Suprapubic skin (tissue), 4 donors: ENCODE results near the gene MS4A3.

Experiments
- CTCF ChIP-seq, 2 donors: fragments of 200-600 bp in 1 of 2; fragments of 450-650 bp in 1 of 2; sonication (generic) in 1 of 2; IDR thresholded peaks; one replicate each; pipeline ENCODE4 v1.5.1; 2016 to 2019; ENCODE audit warnings: antibody characterized with exemption in 2 of 2, mild to moderate bottlenecking in 1 of 2, moderate library complexity in 1 of 2
- EP300 ChIP-seq: sonication (generic); formaldehyde crosslinking; IDR thresholded peaks from one replicate; pipeline ENCODE4 v1.6.1; 2017; ENCODE audit warnings: antibody characterized with exemption
- POLR2A ChIP-seq, 2 donors: fragments of 450-650 bp; IDR thresholded peaks; one replicate each; pipeline ENCODE4 v1.6.1; 2017; ENCODE audit warnings: antibody characterized with exemption in 2 of 2, mild to moderate bottlenecking in 2 of 2, moderate library complexity in 2 of 2
- POLR2AphosphoS5 ChIP-seq, 3 donors: sonication (generic); formaldehyde crosslinking; IDR thresholded peaks; one replicate each; pipeline ENCODE4 v1.6.1; 2017; ENCODE audit warnings: antibody characterized with exemption in 3 of 3

GRCh38 chr11:60077981-60078380, 21.5 kb downstream of the MS4A3 start:
- TF ChIP-seq CTCF (IDR thresholded peaks at IDR 0.05) (no peak), POLR2AphosphoS5 (IDR thresholded peaks at IDR 0.05) (no peak), POLR2A (IDR thresholded peaks at IDR 0.05) (no peak), EP300 (no peak)
